NCI-H460 (cell line): ENCODE data around the gene CCNL2. TPM values are rescaled to one million over a fixed set of nuclear protein-coding genes. Genes with fewer than 3 reads are reported as not detected.

Experiments
- DNase-seq: peaks from one replicate; pipeline ENCODE4 v3.0.0-alpha.2; 2016; ENCODE audit warnings: low read depth; ENCODE audit errors: extremely low read depth
- total RNA-seq: library from RNA; depleted of rRNA; stranded (reverse); fragments of >200 nt; shearing (Covaris generic); gene quantifications from 2 replicates; pipeline ENCODE4 v1.2.3, GENCODE V29; 2014

Gene CCNL2
- total RNA-seq, 1 experiment from 2014 or later = 110 TPM

DNA sequence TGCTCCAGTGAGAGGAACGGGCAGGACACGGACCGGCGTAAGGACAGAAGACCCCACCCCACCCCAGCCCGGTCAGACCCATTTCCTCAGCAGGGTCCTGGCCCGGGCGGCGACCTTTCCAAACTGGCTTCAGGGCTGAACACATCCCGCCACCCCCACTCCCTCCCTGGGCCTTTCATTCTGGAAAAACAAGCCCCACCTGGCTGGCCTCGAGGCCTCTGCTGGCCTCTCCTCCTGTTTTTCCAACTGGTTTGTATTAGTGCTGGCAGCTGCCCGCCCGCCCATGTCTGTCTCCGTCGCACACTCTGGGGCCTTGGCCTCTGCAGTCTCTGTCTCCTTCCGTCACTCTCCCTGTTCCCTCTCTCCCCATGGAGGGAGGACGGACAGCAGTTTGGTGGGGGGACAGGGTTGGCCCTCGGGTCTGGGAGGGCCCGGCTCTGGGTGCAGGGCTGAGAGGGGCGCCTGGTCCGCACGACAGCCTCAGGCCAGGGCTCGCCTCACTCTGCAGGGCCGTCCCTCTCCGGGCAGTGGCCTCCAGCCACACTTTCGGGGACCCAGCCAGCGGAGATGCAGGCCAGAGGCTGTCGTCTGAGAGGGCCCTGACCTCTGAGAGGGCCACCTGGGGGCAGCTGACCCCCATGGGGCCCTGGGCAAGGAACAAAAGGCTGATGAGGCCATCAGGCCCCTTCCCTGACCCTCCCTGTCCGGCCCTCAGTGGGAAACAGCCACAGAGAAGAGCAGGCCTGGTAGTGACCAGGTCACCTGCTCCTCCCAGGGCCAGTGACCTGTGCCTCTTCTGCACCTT is 39.3 kb downstream of the CCNL2 start:
- no peak for DNase-seq

GRCh38 chr1:1359308-1359663 is 39.8 kb downstream of the CCNL2 start:
- no peak for DNase-seq

- no peak for DNase-seq
Observed at GRCh38 chr1:1358433-1359271, 40.5 kb downstream of the CCNL2 start, which contains the start of gene MXRA8. MXRA8 (minus strand) TSS chr1:1358555; CDS start chr1:1358504, 51 bp downstream.

DNA sequence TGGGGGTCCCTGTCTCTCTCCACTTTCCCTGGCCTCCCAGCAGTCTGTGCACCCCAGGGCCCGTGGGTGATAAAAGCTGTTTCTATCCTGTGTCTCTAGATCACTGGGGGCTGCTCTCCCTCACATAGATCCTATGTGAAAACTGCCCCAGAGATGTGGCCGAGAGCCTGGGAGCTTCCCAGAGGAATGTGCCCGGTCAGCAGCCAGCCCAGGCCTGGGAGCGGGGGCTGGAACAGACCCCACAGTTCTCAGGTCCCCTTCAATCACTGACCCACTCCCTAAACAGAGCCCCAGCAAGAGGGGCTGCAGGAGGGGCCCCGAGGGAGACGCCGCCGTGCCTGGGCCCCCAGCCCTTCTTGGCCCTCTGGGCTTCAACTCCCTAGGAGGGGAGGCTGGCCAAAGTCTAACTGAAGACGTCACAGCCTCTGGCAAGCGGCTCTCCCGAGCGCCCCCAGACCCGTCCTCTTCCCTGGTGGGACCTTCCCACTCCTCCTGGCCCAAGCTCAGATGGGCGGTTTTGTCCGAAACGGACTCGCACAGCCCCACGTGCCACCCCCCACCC is 41.2 kb downstream of the CCNL2 start:
- DNase-seq = no peak

- no peak for DNase-seq
Observed at GRCh38 chr1:1356796-1357401, 42.2 kb downstream of the CCNL2 start.

DNA sequence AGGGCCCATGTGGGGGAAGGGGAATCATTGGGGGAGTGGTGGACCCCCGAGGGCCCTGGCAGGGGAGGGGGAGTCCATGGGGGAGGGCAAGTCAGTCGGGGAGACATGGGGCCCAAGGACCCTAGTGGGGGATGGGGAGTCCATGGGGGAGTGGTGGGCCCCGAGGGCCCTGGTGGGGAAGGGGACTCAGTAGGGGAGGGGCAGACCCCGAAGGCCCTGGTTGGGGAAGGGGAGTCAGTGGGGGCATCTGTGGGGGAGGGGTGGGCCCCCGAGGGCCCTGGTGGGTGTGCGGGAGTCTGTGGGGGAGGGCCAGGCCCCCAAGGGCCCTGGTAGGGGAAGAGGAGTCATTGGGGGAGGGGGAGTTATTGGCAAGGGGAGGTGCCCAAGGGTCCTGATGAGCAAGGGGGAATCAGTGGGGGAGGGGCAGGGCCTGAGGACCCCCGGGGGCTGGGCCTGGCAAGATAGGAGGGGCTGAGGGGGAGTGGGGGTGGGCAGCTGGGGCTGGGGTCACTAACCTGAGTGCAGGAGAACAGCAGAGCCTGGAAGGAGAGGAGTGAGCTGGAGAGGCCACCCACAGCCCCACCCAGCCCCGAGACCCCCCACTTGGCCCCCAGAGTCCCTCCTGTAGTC is 42.9 kb downstream of the CCNL2 start:
- DNase-seq = no peak

- no peak for DNase-seq
Observed at GRCh38 chr1:1355416-1355815, 43.7 kb downstream of the CCNL2 start.

DNA sequence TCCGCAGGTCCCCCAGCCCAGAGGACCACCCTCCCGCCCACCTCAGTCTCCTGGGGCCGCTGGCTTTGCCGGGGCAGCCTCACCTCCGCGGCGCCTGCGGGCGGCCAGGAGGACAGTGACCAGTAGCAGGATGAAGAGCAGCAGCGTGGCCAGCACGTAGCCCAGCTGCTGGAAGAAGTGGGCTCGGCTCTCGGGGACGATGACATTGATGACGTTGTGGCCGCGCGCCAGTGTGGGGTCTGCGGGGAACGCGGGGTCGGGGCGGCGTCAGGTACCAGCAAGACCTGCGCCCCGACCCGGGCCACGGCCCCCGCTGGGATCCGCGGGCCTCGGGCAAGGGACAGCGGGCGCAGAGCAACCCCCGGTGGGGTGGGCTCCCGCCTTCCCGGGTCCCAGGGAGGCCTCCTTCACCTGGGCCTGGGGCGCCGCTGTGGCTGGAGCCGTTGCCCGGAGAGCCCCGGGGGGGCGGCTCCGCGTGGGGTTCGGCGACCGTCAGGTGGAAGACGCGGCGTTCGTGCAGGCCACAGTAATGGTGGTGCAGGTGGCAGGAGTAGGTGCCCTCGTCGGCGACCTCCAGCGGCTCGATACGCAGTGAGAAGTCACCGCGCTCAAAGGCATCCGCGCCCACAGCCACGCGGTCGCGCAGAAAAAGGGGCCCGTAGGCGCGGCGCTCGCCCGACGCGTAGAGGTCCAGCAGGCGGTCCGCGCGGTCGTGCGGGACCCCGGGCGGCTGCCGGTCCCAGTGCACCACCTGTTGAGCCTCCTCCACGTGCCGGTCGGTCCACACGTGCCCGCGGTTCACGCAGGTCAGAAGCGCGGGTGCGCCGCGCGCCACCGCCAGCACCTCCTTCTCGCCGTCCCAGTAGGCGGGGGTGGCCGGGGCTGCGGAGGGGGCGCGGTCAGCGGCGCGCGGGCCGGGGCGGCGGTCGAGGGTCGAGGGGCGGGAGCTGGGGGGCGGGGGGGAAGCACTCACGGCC is 44.6 kb downstream of the CCNL2 start:
- DNase-seq = no peak

DNA sequence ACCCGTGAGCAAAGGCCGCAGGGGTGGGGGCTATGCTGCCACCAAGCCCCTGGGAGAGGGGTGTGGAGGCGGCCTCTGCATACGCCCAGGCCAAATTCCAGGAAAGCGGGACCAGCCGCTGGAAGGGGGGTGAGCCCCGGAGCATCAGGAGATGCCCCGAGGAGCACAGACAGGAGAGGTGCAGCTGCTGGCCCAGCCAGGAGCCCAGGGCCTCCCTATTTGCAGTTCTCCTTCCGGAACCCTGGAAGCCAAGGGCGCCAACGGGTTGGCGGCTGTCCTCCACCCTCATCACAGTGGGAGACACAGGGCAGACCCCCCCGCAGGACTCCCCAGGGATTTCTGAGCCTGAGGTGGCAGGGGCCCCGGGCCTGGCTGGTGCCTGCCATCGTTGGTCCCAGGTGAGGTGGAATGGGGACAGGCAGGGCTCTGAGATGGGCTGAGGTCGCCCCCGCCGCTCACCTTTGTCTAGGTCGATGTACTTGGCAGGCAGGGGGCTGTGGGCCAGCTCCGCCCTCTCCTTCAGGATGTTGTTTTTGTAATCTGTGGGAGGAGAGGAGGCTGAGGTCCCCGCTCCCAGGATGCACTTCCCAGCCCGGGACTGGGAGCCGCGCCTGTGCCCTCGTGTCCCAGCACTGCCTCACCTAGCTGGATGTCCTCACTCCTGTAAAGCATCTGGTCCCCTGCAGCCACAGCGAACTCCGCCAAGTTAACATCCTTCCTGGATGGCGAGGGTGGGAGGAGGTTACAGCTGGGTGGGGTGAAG is 45.6 kb downstream of the CCNL2 start:
- no peak for DNase-seq

DNA sequence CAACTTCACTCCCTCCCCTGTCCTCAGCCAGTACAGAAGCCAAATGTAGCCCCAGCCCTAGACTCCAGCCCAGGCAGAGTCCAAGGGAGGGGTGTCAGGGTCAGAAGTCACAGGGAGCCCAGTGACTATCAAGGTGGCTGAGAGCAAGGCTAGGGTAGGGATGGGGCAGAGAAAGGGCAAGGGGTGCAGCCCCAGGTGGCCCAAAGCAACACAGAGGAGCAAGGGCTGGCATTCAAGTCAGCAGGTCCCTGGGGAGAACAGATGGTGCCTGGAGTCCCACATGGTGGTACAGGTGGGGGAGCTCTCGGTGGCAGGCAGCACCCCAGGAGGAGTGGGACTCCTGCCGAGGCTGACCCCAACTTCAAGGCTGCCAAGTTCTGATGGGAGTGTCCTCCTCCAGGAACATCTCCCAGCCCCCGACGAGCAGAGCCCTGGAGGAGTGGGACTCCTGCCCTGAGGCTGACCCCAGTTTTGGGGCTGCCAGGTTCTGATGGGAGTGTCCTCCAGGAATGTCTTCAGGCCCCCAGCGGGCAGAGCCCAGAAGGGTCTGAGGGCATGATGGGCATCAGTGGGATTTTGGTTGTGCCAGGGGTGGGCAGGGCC is 46.2 kb downstream of the CCNL2 start:
- no peak for DNase-seq

DNA sequence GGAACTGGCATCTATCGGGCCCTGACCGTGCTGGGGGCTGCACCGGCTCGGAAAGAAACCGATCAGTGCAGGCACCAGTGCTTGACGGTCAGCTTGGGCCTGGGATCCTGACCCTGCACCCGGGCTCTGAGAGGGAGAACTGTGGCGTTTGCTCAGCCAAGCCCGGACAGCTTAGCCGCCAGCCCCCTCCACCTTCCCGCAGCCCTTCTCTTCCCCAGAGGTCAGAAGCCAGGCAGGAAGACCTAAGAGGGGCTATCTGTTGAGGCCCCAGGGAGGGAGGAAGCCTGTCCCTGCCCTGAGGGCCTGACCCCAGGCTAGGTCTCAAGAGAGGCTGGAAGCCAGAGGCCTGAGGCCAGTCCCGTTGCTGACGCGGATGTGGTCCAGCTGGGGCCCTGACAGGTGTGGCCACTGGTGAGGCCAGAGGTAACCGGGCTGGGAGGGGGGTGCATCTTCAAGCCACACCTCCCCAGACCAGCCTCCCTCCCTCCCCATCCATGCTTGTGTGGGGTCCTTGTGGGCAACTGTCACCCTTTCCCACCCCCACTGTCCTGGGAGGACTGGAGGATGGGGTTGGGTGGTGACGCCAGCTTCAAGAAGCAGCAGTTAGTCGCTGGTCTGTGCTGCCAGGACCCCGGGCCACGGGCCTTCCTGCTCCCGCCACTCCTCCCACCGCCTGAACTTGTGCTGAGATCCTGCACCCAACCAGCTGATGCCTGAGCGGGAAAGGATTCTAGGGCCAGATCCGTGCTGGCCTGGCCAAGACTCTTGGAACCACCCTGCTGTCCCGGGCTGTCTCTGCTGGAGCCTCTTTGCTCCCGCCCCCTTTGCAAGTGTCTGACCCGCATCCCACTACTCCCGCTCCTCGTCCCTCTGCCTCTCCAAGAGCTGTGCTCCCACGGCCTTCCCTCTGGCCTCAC is 47.4 kb downstream of the CCNL2 start:
- DNase-seq = no peak

DNA sequence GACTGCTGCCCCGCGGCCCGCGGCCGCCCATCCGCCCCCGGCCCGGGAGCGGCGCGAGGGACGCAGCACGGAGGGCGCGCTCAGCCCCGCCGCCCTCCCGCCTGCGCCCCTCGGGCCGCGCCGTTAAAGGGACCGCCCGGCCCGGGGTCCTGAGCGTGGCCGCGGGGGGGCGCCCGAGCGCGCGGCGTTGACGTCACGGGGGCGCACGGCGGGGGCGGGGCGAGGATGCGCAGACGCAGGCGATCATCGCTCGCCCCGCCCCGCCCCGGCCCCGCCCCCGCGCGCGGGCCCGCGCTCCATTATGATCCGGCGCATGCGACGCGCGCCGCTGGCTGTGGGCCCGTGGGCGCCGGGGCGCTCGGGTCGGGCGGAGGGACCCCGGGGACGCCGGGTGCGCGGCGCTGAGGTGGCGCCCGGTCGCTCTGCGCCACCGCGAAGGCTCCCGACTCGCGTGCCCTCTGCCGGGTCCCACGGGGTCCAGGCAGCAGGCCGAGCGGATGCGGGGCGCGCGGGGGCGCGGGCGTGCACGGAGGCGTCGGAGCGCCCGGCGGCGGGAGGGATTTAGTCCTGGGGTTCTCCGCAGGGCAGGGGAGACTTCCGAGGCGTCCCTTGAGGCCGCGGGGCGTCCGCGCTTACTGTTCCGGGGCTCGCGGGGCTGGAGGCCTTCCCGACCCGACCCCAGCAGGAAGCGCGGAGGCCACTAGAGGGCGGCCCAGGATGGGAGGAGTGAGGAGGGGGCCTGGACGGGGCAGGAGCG is 49.7 kb downstream of the CCNL2 start, which contains the start of gene DVL1:
DVL1 (minus strand) TSS at position 163 of the 757 bp plus-strand sequence. CDS start 353 bp downstream, outside the sequence.
- DNase-seq = peak; percentile 28

DNA sequence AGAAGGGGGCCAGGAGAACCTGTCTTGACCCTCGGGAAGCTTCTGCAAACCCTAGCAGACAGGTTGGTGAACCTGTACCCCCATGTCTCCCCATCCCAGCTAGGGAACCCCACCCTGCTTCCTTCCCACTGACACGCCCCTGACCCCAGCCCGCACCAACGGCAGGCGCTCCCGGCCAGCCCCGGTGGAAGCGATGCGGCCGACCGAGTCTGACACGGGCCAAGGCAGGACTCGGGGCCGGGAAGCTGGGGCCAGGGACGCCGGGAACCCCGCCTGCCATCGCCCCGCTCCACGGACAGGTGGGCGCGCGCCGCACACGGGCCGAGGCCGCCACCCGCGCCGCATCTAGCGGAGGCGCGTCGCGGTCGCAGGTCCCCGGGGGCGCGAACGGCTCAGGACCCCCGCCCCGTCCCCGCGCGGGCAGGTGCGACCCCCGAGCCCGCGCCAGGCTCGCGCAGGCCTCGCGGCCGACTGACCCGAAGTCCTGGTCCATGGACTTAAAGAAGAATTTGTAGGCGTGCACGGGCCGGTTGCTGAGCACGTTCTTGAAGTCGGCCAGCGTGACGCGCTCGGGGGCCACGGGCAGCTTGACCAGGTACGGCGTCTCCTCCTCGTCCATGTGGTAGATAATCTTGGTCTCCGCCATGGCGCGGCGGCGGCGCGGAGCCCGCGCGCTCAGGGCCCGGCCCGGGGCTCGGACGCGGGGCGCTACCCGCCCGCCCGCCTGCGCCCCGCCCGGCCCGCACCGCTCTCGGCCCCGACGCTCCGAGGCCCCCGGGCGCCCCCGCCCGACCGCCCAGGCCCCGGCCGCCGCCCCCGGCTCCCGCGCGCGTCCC is 50.5 kb downstream of the CCNL2 start:
- DNase-seq = no peak

DNA sequence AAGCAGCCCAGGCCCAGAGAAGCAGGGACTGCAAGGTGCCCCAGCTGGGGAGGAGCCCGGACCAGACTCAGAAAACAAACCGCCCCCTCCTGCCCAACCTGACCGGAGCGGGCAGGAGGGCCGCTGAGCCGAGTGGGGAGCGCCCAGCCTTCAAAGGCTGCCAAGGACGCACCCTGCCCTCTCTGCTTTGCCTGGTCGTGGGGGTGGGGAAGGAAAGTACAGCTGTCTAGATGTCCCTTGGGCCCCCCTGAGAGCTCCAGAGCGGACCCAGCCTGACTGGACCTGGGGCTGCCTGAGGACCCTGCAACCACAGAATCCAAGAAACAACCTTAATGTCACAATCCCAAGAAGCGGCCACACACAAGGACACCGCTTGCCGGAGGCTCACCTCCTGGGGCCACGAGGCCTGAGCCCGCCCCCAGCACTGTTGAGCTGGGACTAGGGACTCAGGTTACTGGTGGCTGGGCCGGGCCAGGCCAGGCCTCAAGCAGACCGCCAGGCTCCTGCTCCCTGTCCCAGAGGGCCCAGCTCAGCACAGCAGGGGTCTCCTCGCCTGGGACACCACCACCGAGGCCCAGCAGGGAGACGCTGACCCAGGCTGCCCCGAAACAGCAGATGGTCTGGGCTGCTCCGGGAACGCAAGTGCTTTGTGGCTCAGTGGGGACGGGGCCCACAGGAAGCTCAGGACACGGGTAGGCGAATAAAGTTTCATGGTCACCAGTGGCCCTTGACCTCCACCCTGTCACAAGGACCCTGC is 51.3 kb downstream of the CCNL2 start:
- DNase-seq = no peak
